Measurements from ENCODE around the gene GON4L.
A peak's percentile ranks its signal among the peaks of the same experiment; 100 is the strongest.

DNA sequence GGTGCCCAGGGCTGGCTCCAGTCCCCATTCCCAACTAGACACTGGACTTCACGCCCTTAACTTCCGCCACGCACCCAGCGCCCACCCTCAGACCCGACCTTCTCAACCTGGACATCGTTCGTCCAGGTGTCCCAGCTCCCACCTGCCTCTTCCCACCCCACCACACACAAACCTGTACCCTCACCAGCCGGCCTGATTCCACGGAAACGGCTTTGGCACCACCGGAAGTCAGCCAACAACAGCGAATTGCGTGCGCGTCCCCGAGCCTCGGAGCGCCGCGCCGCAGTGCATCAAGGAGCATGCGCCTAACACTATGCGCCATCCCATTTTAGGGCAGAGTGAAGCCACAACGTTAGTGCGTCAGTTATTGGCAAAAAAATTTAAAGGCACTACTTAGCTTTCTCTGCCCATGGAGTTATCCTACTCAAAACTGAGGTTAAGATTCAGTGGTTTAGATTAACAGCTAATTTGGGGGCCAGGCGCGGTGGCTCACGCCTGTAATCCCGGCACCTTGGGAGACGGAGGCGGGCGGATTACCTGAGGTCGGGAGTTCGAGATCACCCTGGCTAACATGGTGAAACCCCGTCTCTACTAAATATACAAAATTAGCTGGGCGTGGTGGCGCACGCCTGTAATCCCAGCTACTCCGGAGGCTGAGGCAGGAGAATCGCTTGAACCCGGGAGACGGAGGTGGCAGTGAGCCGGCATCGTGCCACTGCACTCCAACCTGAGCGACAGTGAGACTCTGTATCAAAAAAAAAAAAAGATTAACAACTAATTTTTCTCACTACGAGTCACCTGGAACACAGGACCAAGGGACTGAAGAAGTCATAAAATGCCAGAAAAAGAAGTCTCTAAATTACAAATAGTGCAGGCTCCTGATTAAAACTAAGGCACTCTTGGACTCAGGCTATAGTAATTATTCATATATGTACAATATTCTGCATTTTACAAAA lies at the start of gene GON4L:
- TF ChIP-seq CTCF (IDR thresholded peaks at IDR 0.05) (no peak), POLR2A (IDR thresholded peaks at IDR 0.05) (peak in 1 of 2 donors; percentile 36)

Measured in heart left ventricle (tissue), 13 donors.